ENCODE data around the gene LRMDA.

LRMDA gene

GRCh38 chr10:76000550-76000949 is 569.1 kb downstream of the LRMDA start:
- H3K27ac ChIP-seq (ENCODE audit: low read length): no peak overlapping the region
- H2AFZ ChIP-seq (ENCODE audit: low read depth, low read length): no peak overlapping the region
- no peak overlapping the region for H3K4me2 ChIP-seq (ENCODE audit: insufficient read depth, low read length)
- peaks cover 2% of the 10 kb centered on the region for H3K27me3 ChIP-seq (ENCODE audit: insufficient read depth, low read length, poor library complexity)
- ATAC-seq (ENCODE audit: insufficient read depth, low read depth) (no peak), DNase-seq (no peak)
- no peak overlapping the region for H3K4me3 ChIP-seq (ENCODE audit: low read depth in 1 of 2, low read length in 2 of 2)
- H3K4me1 ChIP-seq (ENCODE audit: insufficient read depth, low read length): no peaks in the 10 kb centered on the region
- no peaks in the 10 kb centered on the region for H3K79me2 ChIP-seq (ENCODE audit: insufficient read depth, low read length)
- H3K9me3 ChIP-seq (ENCODE audit: insufficient read depth, low read length, severe bottlenecking): no peaks in the 10 kb centered on the region
- no peak overlapping the region for H3K9ac ChIP-seq (ENCODE audit: low read depth, low read length)
- no peaks in the 10 kb centered on the region for H4K20me1 ChIP-seq (ENCODE audit: insufficient read depth, low read length)
- H3K36me3 ChIP-seq (ENCODE audit: insufficient read depth, low read length): no peaks in the 10 kb centered on the region
- TF ChIP-seq EZH2 (IDR thresholded peaks at IDR 0.05; ENCODE audit: borderline replicate concordance, low read depth, low read length, severe bottlenecking) (no peak), CTCF (IDR thresholded peaks at IDR 0.05; ENCODE audit: borderline replicate concordance, extremely low read depth, low read length, poor library complexity, severe bottlenecking) (no peak)

- H3K36me3 ChIP-seq (ENCODE audit: insufficient read depth, low read length): no peaks in the 10 kb centered on the region
- TF ChIP-seq CTCF (IDR thresholded peaks at IDR 0.05; ENCODE audit: borderline replicate concordance, extremely low read depth, low read length, poor library complexity, severe bottlenecking): no peak
- TF ChIP-seq EZH2 (IDR thresholded peaks at IDR 0.05; ENCODE audit: borderline replicate concordance, low read depth, low read length, severe bottlenecking): no peak
- H3K4me3 ChIP-seq (ENCODE audit: low read depth in 1 of 2, low read length in 2 of 2): no peak overlapping the region
- ATAC-seq (ENCODE audit: insufficient read depth, low read depth) (no peak), DNase-seq (no peak)
- H3K9me3 ChIP-seq (ENCODE audit: insufficient read depth, low read length, severe bottlenecking): no peaks in the 10 kb centered on the region
- H3K9ac ChIP-seq (ENCODE audit: low read depth, low read length): no peak overlapping the region
- H3K27ac ChIP-seq (ENCODE audit: low read length): no peak overlapping the region
- no peak overlapping the region for H3K4me2 ChIP-seq (ENCODE audit: insufficient read depth, low read length)
- no peaks in the 10 kb centered on the region for H3K4me1 ChIP-seq (ENCODE audit: insufficient read depth, low read length)
- H3K27me3 ChIP-seq (ENCODE audit: insufficient read depth, low read length, poor library complexity): peaks cover 2% of the 10 kb centered on the region
- H2AFZ ChIP-seq (ENCODE audit: low read depth, low read length): no peak overlapping the region
- H3K79me2 ChIP-seq (ENCODE audit: insufficient read depth, low read length): no peaks in the 10 kb centered on the region
- H4K20me1 ChIP-seq (ENCODE audit: insufficient read depth, low read length): no peaks in the 10 kb centered on the region
Observed at GRCh38 chr10:76001019-76001418, 569.6 kb downstream of the LRMDA start.

GRCh38 chr10:76001461-76001860 is 570.0 kb downstream of the LRMDA start:
- no peaks in the 10 kb centered on the region for H3K9me3 ChIP-seq (ENCODE audit: insufficient read depth, low read length, severe bottlenecking)
- ATAC-seq (ENCODE audit: insufficient read depth, low read depth): no peak
- TF ChIP-seq CTCF (IDR thresholded peaks at IDR 0.05; ENCODE audit: borderline replicate concordance, extremely low read depth, low read length, poor library complexity, severe bottlenecking): no peak
- no peak for TF ChIP-seq EZH2 (IDR thresholded peaks at IDR 0.05; ENCODE audit: borderline replicate concordance, low read depth, low read length, severe bottlenecking)
- H3K27me3 ChIP-seq (ENCODE audit: insufficient read depth, low read length, poor library complexity): peaks cover 2% of the 10 kb centered on the region
- no peak overlapping the region for H2AFZ ChIP-seq (ENCODE audit: low read depth, low read length)
- no peak overlapping the region for H3K4me2 ChIP-seq (ENCODE audit: insufficient read depth, low read length)
- no peaks in the 10 kb centered on the region for H4K20me1 ChIP-seq (ENCODE audit: insufficient read depth, low read length)
- no peaks in the 10 kb centered on the region for H3K4me1 ChIP-seq (ENCODE audit: insufficient read depth, low read length)
- no peaks in the 10 kb centered on the region for H3K36me3 ChIP-seq (ENCODE audit: insufficient read depth, low read length)
- DNase-seq: no peak
- H3K27ac ChIP-seq (ENCODE audit: low read length): no peak overlapping the region
- H3K79me2 ChIP-seq (ENCODE audit: insufficient read depth, low read length): no peaks in the 10 kb centered on the region
- H3K4me3 ChIP-seq (ENCODE audit: low read depth in 1 of 2, low read length in 2 of 2): no peak overlapping the region
- H3K9ac ChIP-seq (ENCODE audit: low read depth, low read length): no peak overlapping the region

Data from DND-41 (cell line).